ENCODE results near the gene IGLON5.

IGLON5 gene

GRCh38 chr19:51366389-51367254, 55.2 kb downstream of the IGLON5 start:
- TF ChIP-seq ISL1 (CRISPR knock-in tag; IDR thresholded peaks at IDR 0.05): no peak
- TF ChIP-seq PPARA (CRISPR knock-in tag; IDR thresholded peaks at IDR 0.05; ENCODE audit: borderline replicate concordance): 0 out of 2 replicates have a peak, but pooled peaks have one; percentile 47
- ATAC-seq: peak; percentile 85

GRCh38 chr19:51367255-51367564, 55.8 kb downstream of the IGLON5 start:
- TF ChIP-seq SNAI2 (CRISPR knock-in tag; IDR thresholded peaks at IDR 0.05): no peak
- no peak for TF ChIP-seq TSHZ2 (CRISPR knock-in tag; IDR thresholded peaks at IDR 0.05)
- no peak for TF ChIP-seq ARNTL (CRISPR knock-in tag; IDR thresholded peaks at IDR 0.05; ENCODE audit: borderline replicate concordance, low read depth)
- TF ChIP-seq TOX (CRISPR knock-in tag; IDR thresholded peaks at IDR 0.05; ENCODE audit: borderline replicate concordance): no peak
- TF ChIP-seq RARB (CRISPR knock-in tag; IDR thresholded peaks at IDR 0.05): no peak
- no peak for TF ChIP-seq PATZ1 (CRISPR knock-in tag; IDR thresholded peaks at IDR 0.05; ENCODE audit: borderline replicate concordance)
- no peak for TF ChIP-seq ZC3H10 (CRISPR knock-in tag; IDR thresholded peaks at IDR 0.05)
- no peak for TF ChIP-seq CSDC2 (CRISPR knock-in tag; IDR thresholded peaks at IDR 0.05)
- no peak for TF ChIP-seq CREB5 (CRISPR knock-in tag; IDR thresholded peaks at IDR 0.05; ENCODE audit: low read depth)
- no peak for TF ChIP-seq ZNF565 (CRISPR knock-in tag; conservative IDR thresholded peaks at IDR 0.05; ENCODE audit: low read depth)
- TF ChIP-seq OSR1 (CRISPR knock-in tag; IDR thresholded peaks at IDR 0.05): no peak
- no peak for TF ChIP-seq BACH2 (CRISPR knock-in tag; IDR thresholded peaks at IDR 0.05; ENCODE audit: borderline replicate concordance)
- TF ChIP-seq CSRNP3 (CRISPR knock-in tag; IDR thresholded peaks at IDR 0.05): no peak
- ATAC-seq: no peak

GRCh38 chr19:51367565-51368365, 56.3 kb downstream of the IGLON5 start:
- TF ChIP-seq OSR1 (CRISPR knock-in tag; IDR thresholded peaks at IDR 0.05): no peak
- TF ChIP-seq POU6F1 (CRISPR knock-in tag; IDR thresholded peaks at IDR 0.05; ENCODE audit: borderline replicate concordance, low read depth): no peak
- no peak for TF ChIP-seq ZNF565 (CRISPR knock-in tag; conservative IDR thresholded peaks at IDR 0.05; ENCODE audit: low read depth)
- no peak for TF ChIP-seq PPARA (CRISPR knock-in tag; IDR thresholded peaks at IDR 0.05; ENCODE audit: borderline replicate concordance)
- no peak for TF ChIP-seq RARB (CRISPR knock-in tag; IDR thresholded peaks at IDR 0.05)
- peak; percentile 86 for ATAC-seq

All from SK-N-SH treated with all-trans-retinoic acid at 6 μM for 48 hours (cell line).